NB4 (cell line): Measurements from ENCODE around the gene RPS15.

Experiments
- DNase-seq: peaks from one replicate; pipeline ENCODE4 v3.0.0; 2010; ENCODE audit warnings: low read depth
- H3K4me3 ChIP-seq: one replicate; pipeline ENCODE4 v1.5.1; 2011; ENCODE audit warnings: mild to moderate bottlenecking, low read depth, low read length, moderate library complexity
- CTCF ChIP-seq: IDR thresholded peaks from one replicate; pipeline ENCODE4 v1.5.1; 2012; ENCODE audit warnings: low read depth, low read length
- MYC ChIP-seq: IDR thresholded peaks from 2 replicates; pipeline ENCODE4 v1.6.1; 2011; ENCODE audit warnings: low read depth, low read length
- POLR2A ChIP-seq: IDR thresholded peaks from 2 replicates; pipeline ENCODE4 v1.6.1; 2011; ENCODE audit warnings: mild to moderate bottlenecking; ENCODE audit not compliant: insufficient read length; ENCODE audit errors: extremely low read depth
- TF ChIP-seq, protein P1 (sequence below): IDR thresholded peaks from 2 replicates; pipeline ENCODE4 v1.6.1; 2011; ENCODE audit warnings: low read depth, low read length

RPS15 gene

GRCh38 chr19:1453525-1454364 is 15.5 kb downstream of the RPS15 start:
- no peak for DNase-seq
- no peak overlapping the region for H3K4me3 ChIP-seq
- TF ChIP-seq CTCF (no peak), POLR2A (no peak), MYC (no peak)
- TF ChIP-seq, protein P1, sequence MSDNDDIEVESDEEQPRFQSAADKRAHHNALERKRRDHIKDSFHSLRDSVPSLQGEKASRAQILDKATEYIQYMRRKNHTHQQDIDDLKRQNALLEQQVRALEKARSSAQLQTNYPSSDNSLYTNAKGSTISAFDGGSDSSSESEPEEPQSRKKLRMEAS, result no peak

DNA sequence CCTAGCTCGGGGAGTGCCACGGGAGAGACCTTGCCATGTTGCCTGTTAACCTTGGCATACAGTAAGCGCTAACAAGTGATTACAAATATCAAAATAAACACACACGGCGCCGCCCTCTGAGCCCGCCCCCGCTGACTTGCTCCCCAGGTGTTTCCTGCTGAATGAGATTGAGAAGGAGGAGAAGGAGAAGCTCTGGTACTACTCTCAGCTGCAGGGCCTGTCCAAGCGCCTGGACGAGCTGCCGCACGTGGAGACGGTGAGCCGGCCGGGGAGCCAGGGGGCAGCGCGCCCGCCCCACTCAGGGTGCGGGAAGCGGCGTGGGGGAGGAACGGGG is 16.8 kb downstream of the RPS15 start:
- H3K4me3 ChIP-seq, result no peak overlapping the region
- DNase-seq, result no peak
- TF ChIP-seq, protein P1, result peak; percentile 26; the same call in 1 of the 2 replicates
- TF ChIP-seq CTCF (no peak), POLR2A (no peak)

- TF ChIP-seq, protein P1, result no peak
- TF ChIP-seq MYC (no peak), CTCF (no peak), POLR2A (no peak)
- no peak overlapping the region for H3K4me3 ChIP-seq
- no peak for DNase-seq
These were observed 17.3 kb downstream of the RPS15 start for GRCh38 chr19:1455336-1456120.

- no peak overlapping the region for H3K4me3 ChIP-seq
- DNase-seq, result no peak
- TF ChIP-seq CTCF, result no peak
- TF ChIP-seq, protein P1, result no peak
- TF ChIP-seq POLR2A, result no peak
- no peak for TF ChIP-seq MYC
These were observed 18.1 kb downstream of the RPS15 start for GRCh38 chr19:1456121-1456900.

GRCh38 chr19:1457031-1457739 is 19.0 kb downstream of the RPS15 start:
- DNase-seq, result no peak
- no peak for TF ChIP-seq MYC
- no peak for TF ChIP-seq CTCF
- TF ChIP-seq, protein P1, result no peak
- TF ChIP-seq POLR2A, result no peak
- no peak overlapping the region for H3K4me3 ChIP-seq
